H9 (cell line): ENCODE measurements around the gene GRIP1. TPM values are rescaled to one million over a fixed set of nuclear protein-coding genes. Genes with fewer than 3 reads are reported as not detected.

Experiments
- DNase-seq: peaks from one replicate; pipeline ENCODE4 v3.0.0-alpha.2; 2017
- H2AFZ ChIP-seq: one replicate; pipeline ENCODE4 v1.6.1; 2013; ENCODE audit warnings: mild to moderate bottlenecking, low read length, control low read depth, moderate library complexity
- H2AK5ac ChIP-seq: 2 replicates; pipeline ENCODE4 v1.6.1; 2013; ENCODE audit warnings: low read length, control low read depth, mixed read lengths; ENCODE audit not compliant: insufficient read length
- H2BK120ac ChIP-seq: one replicate; pipeline ENCODE4 v1.6.1; 2013; ENCODE audit warnings: low read depth, mild to moderate bottlenecking, low read length, control low read depth, inconsistent platforms; ENCODE audit not compliant: poor library complexity, severe bottlenecking
- H2BK12ac ChIP-seq: 2 replicates; pipeline ENCODE4 v1.6.1; 2013; ENCODE audit warnings: low read length, control low read depth, mixed read lengths, low read depth; ENCODE audit not compliant: insufficient read length
- H2BK15ac ChIP-seq: 2 replicates; pipeline ENCODE4 v1.6.1; 2013; ENCODE audit warnings: low read depth, low read length, control low read depth
- H2BK20ac ChIP-seq: one replicate; pipeline ENCODE4 v1.6.1; 2013; ENCODE audit warnings: low read depth, mild to moderate bottlenecking, low read length, control low read depth, inconsistent platforms; ENCODE audit not compliant: poor library complexity, severe bottlenecking
- H2BK5ac ChIP-seq: 2 replicates; pipeline ENCODE4 v1.6.1; 2013; ENCODE audit warnings: low read length, control low read depth, mixed read lengths; ENCODE audit not compliant: insufficient read length
- H3K14ac ChIP-seq: 2 replicates; pipeline ENCODE4 v1.6.1; 2013; ENCODE audit warnings: low read length, control low read depth; ENCODE audit not compliant: insufficient read depth
- H3K18ac ChIP-seq: 2 replicates; pipeline ENCODE4 v1.6.1; 2013; ENCODE audit warnings: low read depth, mild to moderate bottlenecking, mixed read lengths, low read length, control low read depth; ENCODE audit not compliant: insufficient read length
- H3K23ac ChIP-seq: 2 replicates; pipeline ENCODE4 v1.6.1; 2013; ENCODE audit warnings: low read length, control low read depth, mixed read lengths, low read depth; ENCODE audit not compliant: insufficient read length
- H3K23me2 ChIP-seq: 2 replicates; pipeline ENCODE4 v1.6.1; 2013; ENCODE audit warnings: low read depth, mild to moderate bottlenecking, mixed read lengths, low read length, control low read depth; ENCODE audit not compliant: insufficient read length, poor library complexity, severe bottlenecking
- H3K27ac ChIP-seq: 2 replicates; pipeline ENCODE4 v1.5.1; 2013; ENCODE audit warnings: low read length, control low read depth, mixed read lengths, low read depth; ENCODE audit not compliant: insufficient read length
- H3K27me3 ChIP-seq: 2 replicates; pipeline ENCODE4 v1.6.1; 2013; ENCODE audit warnings: low read length, control low read depth, inconsistent platforms; ENCODE audit not compliant: insufficient read depth
- H3K4ac ChIP-seq: 2 replicates; pipeline ENCODE4 v1.6.1; 2013; ENCODE audit warnings: low read depth, mild to moderate bottlenecking, control low read depth, inconsistent platforms, low read length, moderate library complexity
- H3K4me1 ChIP-seq: 2 replicates; pipeline ENCODE4 v1.6.1; 2013; ENCODE audit warnings: low read length, control low read depth, inconsistent platforms; ENCODE audit not compliant: insufficient read depth
- H3K4me2 ChIP-seq: 2 replicates; pipeline ENCODE4 v1.6.1; 2013; ENCODE audit warnings: low read length, control low read depth, mixed read lengths; ENCODE audit not compliant: insufficient read length, insufficient read depth
- H3K56ac ChIP-seq: 2 replicates; pipeline ENCODE4 v1.6.1; 2013; ENCODE audit warnings: low read depth, mild to moderate bottlenecking, mixed read lengths, low read length, control low read depth; ENCODE audit not compliant: insufficient read length
- H3K79me1 ChIP-seq: 2 replicates; pipeline ENCODE4 v1.6.1; 2013; ENCODE audit warnings: low read depth, mild to moderate bottlenecking, moderate library complexity, low read length, control low read depth, inconsistent platforms; ENCODE audit not compliant: insufficient read depth, poor library complexity, severe bottlenecking
- H3K79me2 ChIP-seq: 2 replicates; pipeline ENCODE4 v1.6.1; 2013; ENCODE audit warnings: low read length, control low read depth, inconsistent platforms; ENCODE audit not compliant: insufficient read depth
- H3K9ac ChIP-seq: 2 replicates; pipeline ENCODE4 v1.6.1; 2013; ENCODE audit warnings: low read length, control low read depth, mixed read lengths; ENCODE audit not compliant: insufficient read length; ENCODE audit errors: extremely low read depth
- H3K9me3 ChIP-seq: one replicate; pipeline ENCODE4 v1.6.1; 2013; ENCODE audit warnings: low read depth, low read length, inconsistent platforms; ENCODE audit not compliant: control insufficient read depth
- H3T11ph ChIP-seq: one replicate; pipeline ENCODE4 v1.6.1; 2013; ENCODE audit warnings: mild to moderate bottlenecking, low read length, control low read depth, inconsistent platforms
- H4K20me1 ChIP-seq: one replicate; pipeline ENCODE4 v1.6.1; 2013; ENCODE audit not compliant: control insufficient read depth, insufficient read length, insufficient read depth
- H4K5ac ChIP-seq: 2 replicates; pipeline ENCODE4 v1.6.1; 2013; ENCODE audit warnings: low read depth, mild to moderate bottlenecking, mixed read lengths, low read length, control low read depth; ENCODE audit not compliant: insufficient read length
- H4K8ac ChIP-seq: replicated peaks from 2 replicates; pipeline ENCODE4 v1.6.1; 2013; ENCODE audit warnings: low read length, control low read depth, mixed read lengths, low read depth; ENCODE audit not compliant: insufficient read length
- H4K91ac ChIP-seq: 2 replicates; pipeline ENCODE4 v1.6.1; 2013; ENCODE audit warnings: low read depth, mild to moderate bottlenecking, moderate library complexity, mixed read lengths, low read length, control low read depth; ENCODE audit not compliant: insufficient read length
- H3K27ac Mint-ChIP-seq, 3 experiments: 2 replicates in 2 of 3; 3 replicates in 1 of 3; pipeline ENCODE4 v1.8.0; 2020 to 2021; ENCODE audit warnings: mixed read lengths in 3 of 3, mild to moderate bottlenecking in 1 of 3, moderate library complexity in 1 of 3
- H3K27me3 Mint-ChIP-seq: 2 replicates; pipeline ENCODE4 v1.8.0; 2021; ENCODE audit warnings: low read depth, mild to moderate bottlenecking, moderate library complexity, mixed read lengths
- H3K36me3 Mint-ChIP-seq, 3 experiments: 2 replicates in 2 of 3; 3 replicates in 1 of 3; pipeline ENCODE4 v1.8.0; 2020 to 2021; ENCODE audit warnings: low read depth in 3 of 3, mixed read lengths in 3 of 3; ENCODE audit not compliant: insufficient read depth in 1 of 3
- H3K4me1 Mint-ChIP-seq, 2 experiments: 2 replicates each; pipeline ENCODE4 v1.8.0; 2020; ENCODE audit warnings: mixed read lengths in 2 of 2
- H3K4me3 Mint-ChIP-seq, 2 experiments: 2 replicates in 1 of 2; 3 replicates in 1 of 2; pipeline ENCODE4 v1.8.0; 2020 to 2021; ENCODE audit warnings: mild to moderate bottlenecking in 2 of 2, mixed read lengths in 2 of 2, moderate library complexity in 1 of 2
- H3K9me3 Mint-ChIP-seq, 2 experiments: 2 replicates in 1 of 2; 3 replicates in 1 of 2; pipeline ENCODE4 v1.8.0; 2020; ENCODE audit warnings: mild to moderate bottlenecking in 2 of 2, mixed read lengths in 2 of 2, moderate library complexity in 1 of 2
- CTCF ChIP-seq: fragments of 200-600 bp; sonication (generic); conservative IDR thresholded peaks from 3 replicates; pipeline ENCODE4 v1.8.0; 2021; ENCODE audit warnings: antibody characterized with exemption, mild to moderate bottlenecking
- WGBS: extraction: QIAGEN DNeasy Blood & Tissue Kit; methylation state at CpG from one replicate; pipeline ENCODE4 v1.1.7; 2013; ENCODE audit warnings: missing lambda C conversion rate, low lambda C conversion rate, mixed read lengths; ENCODE audit not compliant: insufficient read length; ENCODE audit errors: extremely low coverage; 5-methylcytosine and 5-hydroxymethylcytosine counted together
- total RNA-seq: library from RNA; stranded (reverse); gene quantifications from 2 replicates; pipeline ENCODE4 v1.2.1, GENCODE V29; 2021

The GRIP1 gene
- total RNA-seq, 1 experiment from 2014 or later: 19.5 TPM

- Histone ChIP-seq H2BK120ac (no peak overlapping the region), H3K56ac (no peak overlapping the region), H2AK5ac (no peak overlapping the region), H4K5ac (no peak overlapping the region), H4K20me1 (no peaks in the 10 kb centered on the region), H3K4me2 (no peak overlapping the region), H3K9ac (no peak overlapping the region), H2AFZ (no peak overlapping the region), H3K18ac (no peak overlapping the region), H3K4me1 (peaks cover 5% of the 10 kb centered on the region; the same call in 1 of the 2 replicates), H3K9me3 (no peaks in the 10 kb centered on the region), H2BK5ac (no peak overlapping the region), H3K27ac (no peak overlapping the region), H2BK12ac (no peak overlapping the region), H3K23ac (no peak overlapping the region), H2BK15ac (no peak overlapping the region), H4K91ac (no peak overlapping the region), H3K4ac (no peak overlapping the region), H4K8ac (no peak overlapping the region), H3T11ph (no peak overlapping the region), H3K23me2 (no peaks in the 10 kb centered on the region), H3K14ac (no peak overlapping the region), H3K27me3 (no peaks in the 10 kb centered on the region), H2BK20ac (no peak overlapping the region), H3K79me1 (no peaks in the 10 kb centered on the region), H3K79me2 (no peaks in the 10 kb centered on the region)
- no peak for TF ChIP-seq CTCF
- Mint-ChIP-seq H3K4me3 (no peak overlapping the region), H3K27me3 (no peaks in the 10 kb centered on the region), H3K36me3 (no peaks in the 10 kb centered on the region; a peak in 1 of 7 replicates), H3K9me3 (no peaks in the 10 kb centered on the region; a peak in 1 of 5 replicates), H3K4me1 (peaks cover 19 to 33% of the 10 kb centered on the region in 2 experiments), H3K27ac (no peak overlapping the region; a peak in 1 of 7 replicates)
- no CpG with 5 or more reads among the region's 1 CpG for WGBS
- DNase-seq: no peak
Observed at GRCh38 chr12:66692170-66692569, 13.3 kb upstream of the GRIP1 start.
